Fibroblast of peridontal ligament (primary cell): ENCODE results near the gene KCNN2.
"Not testable (repeated sequence)": the region's sequence is repeated elsewhere in the genome, so short reads cannot be mapped to it uniquely, and the experiment has no call there.

Source experiments
- DNase-seq: peaks from one replicate; pipeline ENCODE4 v3.0.0-alpha.2; 2010; ENCODE audit errors: extremely low read depth

KCNN2 gene

DNA sequence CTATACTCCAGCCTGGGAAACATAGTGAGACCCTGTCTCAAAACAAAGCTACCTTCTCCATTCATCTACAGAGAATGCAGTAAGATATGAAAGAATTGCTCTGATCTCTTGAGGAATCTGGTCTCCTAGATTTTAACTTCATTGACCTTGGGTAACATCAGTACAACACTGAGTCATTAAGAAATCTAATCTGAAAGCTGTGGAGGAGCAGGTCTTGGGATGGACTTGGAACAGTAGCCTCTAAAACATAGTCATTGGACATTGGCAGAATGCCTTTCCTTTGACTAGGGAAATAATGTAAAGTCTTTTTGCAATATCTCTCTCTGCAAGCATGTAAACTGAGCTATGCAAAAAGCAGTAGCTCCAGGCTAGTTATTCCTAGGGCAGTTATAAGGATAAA lies 58.1 kb downstream of the KCNN2 start:
- DNase-seq = peak; percentile 93

DNA sequence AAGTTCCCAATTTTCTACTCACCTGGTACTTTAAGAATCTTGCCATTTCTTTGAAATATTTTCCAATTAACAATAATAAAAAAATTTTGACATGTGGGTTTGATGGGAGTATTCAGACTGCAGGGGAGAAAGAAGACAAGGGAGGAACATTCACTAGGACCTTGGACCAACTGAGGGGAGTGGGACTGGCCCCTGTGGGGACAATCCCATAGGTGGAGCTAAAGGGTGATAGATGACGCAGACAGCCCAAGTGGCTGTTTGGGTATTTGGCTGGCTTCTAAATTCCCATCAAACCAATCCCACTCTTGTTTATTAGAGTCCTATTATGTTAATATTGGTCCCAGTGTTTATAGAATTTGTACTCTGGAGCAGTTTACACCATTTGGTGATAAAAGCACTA lies 65.3 kb downstream of the KCNN2 start:
- no peak for DNase-seq

DNA sequence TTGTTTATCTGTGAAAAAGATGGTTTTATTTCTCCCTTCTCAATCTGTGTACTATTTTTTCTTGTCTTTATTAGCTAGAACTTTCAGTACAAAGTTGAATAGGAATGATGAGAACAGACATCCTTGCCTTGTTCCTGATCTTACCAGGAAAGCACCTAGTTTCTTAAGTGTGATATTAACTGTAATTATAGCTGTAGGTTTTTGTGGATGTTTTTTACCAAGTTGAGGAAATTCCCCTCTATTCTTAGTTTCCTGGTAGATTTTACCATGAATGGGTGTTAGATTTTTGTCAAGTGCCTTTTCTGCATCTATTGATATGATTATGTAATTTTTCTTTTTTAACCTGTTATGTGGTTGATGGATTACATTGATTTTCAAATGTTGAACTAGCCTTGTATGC lies 68.7 kb downstream of the KCNN2 start:
- DNase-seq = no peak

DNA sequence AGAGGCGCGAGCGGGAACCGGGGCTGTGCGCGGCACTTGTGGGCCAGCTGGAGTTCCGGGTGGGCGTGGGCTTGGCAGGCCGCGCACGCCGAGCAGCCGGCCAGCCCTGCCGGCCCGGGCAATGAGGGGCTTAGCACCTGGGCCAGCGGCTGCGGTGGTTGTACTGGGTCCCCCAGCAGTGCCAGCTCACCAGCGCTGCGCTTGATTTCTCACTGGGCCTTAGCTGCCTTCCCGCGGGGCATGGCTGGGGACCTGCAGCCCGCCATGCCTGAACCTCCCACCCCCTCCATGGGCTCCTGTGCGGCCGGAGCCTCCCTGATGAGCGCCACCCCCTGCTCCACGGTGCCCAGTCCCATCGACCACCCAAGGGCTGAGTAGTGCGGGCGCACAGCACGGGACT lies 70.8 kb downstream of the KCNN2 start:
- not testable (repeated sequence) for DNase-seq

DNA sequence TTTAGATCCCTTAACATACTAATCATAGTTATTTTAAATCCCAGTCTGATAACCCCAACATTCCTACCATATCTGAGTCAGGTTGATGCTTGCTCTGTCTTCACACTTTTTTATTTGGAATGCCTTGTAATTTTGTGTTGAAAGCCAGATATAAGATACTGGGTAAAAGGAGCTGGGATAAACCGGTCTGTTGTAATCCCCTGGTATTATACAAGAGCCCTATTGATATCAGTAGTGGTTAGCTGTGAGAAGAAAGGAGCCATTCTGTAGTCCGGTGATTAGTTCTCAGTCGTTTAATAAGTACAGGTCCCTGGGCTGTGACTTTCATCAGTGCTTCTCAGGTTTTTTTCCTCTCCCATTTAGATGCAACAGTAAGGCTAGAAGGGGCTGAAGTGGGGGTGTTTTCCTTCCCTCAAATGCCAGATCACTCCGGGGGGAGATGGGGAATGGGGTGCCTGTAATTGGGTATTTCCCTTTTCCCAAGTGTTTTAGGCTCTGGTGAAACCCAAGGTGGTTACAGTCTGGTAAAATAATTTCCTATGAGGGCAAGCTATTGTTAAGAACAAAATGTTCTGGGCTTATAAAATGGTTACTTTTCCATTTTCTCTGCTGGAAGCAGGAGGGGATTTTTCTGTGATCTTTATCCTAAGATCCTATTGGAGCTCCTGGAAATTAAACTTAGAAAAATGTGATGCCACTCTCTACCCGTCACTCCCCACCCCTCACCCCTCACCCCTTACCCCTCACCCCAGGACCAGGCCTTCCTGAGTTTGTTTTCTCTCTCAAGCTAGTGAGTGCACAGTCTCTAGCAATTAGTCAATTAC lies 72.7 kb downstream of the KCNN2 start:
- DNase-seq = no peak

DNA sequence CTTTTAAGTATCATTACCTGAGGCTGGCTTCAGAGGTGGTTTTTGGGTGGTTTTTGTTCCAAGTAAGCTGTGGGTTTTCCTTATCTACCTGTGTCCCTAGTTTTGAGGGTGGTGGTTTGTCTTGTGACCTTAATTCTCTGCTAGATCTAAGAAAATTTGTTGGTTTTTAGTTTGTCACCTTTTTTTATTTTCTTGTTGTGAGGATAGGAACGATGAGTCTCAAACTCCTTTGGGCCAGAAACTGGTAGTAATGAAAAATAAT lies 73.3 kb downstream of the KCNN2 start:
- no peak for DNase-seq

DNA sequence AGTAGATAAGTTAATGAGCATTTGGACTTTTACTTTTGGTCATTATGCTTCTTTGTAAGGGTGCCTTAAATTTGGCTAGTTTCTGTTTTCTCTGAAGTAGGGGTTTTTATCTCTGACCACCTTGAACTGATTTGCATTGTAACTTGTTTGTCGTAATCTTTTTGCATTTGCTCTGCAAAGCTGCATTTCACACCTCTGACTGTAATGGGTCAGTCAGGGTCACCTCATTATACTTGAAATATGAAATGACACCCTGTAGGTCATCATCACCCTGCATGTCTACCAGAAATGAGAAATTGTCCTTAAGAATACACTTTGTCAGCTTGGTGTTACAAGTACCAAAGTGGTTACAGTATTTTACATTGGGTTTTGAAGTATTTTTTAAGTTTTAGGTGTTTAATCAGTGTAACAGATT lies 74.0 kb downstream of the KCNN2 start:
- DNase-seq = no peak

DNA sequence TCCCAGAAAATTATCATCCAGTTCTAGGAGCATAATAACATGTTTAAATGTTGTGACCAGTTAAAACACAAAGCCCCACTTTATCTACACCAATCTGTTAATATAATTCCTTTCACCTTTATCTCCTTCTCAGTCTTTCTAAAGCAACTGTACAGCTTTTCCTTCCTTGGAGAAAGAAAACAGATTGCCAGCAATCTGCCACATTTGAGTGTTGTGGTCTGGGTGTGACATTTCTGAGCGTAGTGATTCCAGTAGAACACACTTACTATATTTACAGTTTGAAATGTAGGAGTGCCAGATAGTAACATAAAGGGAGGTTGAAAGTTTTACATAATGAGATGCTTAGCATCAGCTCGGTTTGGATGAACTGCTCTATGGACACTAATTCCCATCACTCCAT lies 76.1 kb downstream of the KCNN2 start:
- DNase-seq = no peak

DNA sequence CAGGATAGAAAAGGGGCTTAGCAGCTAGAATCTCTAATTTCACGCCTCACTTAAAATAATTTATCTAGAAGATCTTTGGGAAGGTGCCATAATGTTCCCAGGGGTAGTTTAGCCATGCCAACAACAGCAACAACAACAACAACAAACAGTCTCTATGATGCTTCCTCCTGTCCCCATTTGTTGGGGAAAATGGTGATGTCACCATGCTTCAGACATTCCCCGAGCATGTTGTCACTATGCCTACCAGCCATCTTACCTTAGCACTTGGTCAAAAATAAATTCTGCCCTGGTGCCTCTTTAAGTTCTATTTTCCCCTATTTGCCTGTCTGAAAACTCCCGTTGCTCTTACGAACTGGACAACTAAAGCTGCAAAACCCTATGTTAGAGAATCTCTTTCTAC lies 76.6 kb downstream of the KCNN2 start:
- no peak for DNase-seq

DNA sequence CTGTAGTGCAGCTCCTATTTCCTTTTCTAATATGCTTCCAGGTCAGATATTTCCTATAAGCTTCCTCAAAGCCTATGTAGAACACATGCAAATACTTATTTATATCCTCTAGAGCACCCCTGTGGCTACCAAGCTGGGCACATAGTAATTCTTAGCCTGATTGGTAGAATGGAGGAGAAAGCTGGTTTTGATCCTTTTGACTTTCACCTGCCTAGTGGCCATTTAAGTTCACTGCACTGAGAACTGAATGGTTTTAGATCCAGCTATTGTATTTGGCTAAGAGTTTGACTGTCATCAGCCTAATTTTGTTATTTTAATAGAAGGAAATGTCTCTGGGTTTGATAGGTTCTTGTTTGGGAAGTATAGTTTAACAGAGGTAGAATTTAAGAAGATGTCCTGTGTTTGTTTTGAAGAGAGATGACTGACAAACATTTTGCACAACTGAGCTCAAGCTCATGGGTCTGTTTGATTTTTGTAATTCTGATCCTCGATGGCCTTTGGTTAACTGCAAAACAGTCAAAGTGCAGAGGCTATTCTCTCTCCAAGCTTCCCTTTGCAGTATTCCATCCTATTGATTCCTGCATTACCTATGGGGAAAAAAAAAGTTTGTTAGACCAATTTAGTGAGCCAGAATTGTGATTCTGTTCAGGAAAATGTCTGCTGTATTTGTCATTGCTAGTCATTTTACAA lies 85.4 kb downstream of the KCNN2 start:
- peak; percentile 5 for DNase-seq

DNA sequence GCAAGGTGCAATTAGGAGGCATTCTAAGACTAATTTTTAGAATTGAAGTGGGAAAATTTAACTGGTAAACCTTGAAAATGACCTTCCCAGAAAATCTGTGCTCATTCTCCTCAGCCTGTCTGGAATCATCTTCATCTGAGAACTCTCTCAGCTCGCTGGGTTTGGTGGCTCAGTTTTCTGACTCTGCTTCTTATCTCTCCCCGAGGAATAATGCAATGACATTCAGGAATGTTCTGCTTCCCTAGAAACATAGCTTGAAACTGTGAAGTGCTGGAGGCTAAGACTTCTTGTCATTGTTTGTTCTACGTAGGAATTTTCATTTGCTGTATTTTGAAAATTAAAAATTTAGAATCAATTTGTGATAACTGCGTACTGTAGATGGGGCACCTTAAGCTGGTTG lies 86.6 kb downstream of the KCNN2 start:
- no peak for DNase-seq

DNA sequence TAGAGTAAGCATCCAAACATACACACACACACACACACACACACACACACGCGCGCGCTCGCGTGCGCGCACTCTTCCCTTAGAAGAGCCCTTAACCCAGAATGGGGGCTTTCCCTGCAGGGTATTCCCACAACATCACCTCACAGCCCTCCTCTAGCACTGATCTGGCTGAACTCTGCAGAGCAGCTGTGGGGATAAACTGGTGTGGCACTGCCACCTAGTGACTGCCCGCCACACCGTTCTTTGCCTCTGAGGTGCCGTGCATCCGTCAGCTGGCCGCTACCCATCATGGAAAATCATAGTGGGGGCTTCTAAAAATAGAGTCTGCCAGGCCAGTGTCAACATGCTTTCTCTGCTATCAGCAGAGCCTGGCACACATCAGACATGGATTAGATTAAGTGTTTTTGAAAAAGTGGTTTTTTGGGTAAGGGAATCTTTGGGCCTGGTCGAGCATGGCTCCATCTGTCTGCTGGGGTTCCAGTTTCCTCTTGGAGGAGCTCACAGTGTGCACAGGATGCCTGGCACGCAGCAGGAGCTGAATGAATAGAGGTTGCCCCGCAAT lies 88.1 kb downstream of the KCNN2 start:
- peak; percentile 56 for DNase-seq

DNA sequence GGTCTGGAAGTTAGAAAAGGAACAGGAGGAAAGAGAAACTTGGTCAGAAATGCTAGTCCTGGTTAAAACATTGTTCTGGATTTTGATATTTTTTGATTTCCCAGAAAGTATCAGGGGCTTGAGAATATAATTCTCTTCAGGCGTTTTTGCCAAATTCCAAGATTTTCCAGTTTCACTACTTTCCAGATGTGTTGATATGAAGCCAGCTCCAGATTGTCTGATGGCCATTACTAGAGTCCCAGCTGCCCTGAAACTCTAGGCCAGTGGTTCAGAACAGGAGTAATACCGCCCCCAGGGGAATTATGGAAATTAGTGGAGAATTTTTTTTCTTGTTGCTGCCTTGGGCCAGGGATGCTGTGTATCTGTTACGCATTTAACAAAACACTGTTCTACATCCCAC lies 88.6 kb downstream of the KCNN2 start:
- peak; percentile 45 for DNase-seq

DNA sequence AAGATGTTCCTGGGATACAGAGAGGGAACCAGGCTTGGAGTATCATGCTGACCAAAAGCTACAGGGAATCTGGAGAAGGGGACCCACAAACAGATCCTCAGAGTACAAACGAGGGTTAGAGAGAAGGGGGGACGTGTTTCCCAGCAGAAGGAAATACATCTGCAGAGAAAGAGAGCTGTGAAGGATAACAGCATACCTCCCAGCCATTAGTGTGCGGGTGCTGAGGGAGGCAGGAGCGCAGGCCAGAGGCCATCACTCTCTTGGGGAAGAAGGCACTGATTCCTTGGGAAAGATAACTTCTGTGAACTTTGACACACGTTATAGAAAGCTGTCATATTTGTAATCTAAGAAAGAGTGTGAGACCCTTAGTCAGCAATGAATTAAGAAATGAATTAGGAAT lies 96.9 kb downstream of the KCNN2 start:
- no peak for DNase-seq

DNA sequence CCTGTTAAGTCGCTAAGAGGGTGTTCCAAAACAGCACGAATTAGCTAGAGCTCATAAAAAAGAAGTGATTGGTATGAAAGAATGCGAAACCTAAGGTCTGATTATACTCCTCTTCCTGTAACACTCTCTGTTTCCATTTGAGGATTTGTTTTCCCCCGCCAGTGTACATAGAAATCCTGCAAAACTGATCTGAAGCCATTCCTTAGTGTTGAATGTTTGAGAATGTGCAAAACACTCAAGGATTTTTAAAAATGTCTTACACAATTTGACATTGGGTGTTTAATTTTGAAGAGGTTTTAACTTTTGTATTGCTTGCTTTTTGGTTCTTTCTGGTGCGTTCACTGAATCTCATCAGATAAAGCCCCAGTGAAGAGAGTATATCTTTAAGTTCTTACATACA lies 105.3 kb downstream of the KCNN2 start:
- DNase-seq = no peak

DNA sequence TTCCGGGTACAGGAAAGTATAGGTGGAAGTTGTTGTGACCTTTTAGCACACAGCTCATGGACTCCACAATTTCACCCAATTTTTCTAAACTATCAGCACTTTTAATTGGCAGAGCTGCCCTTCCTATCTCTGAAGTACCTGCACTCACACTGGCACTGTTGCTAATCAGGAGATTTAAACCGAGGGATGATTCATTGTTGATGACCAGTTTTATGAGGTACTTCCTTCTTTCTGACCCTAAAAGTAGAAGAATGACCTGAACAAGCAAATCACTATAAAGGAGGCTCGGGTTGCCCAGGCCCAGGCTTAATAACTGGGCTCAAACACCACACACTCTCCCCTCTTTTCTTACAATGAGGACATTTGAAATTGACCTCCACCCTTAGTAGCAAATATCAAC lies 105.9 kb downstream of the KCNN2 start:
- no peak for DNase-seq

DNA sequence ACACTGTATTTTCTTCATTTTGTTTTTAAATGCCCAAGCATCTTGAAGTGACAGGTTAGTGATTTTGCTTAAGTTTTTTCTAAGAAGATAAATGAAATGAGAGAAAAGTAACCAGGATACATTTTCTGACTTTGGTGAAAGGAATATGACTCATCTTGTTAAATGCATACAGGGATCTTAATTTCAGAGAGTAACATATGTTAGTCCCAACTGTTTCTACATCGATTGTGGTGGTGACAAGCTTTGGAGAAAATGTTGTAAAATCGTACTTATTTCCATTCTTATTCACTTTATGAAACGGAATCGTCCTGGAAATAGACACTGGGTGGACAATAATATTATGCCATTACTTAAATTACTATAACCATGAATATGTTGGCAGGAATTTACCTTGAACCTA lies 107.5 kb downstream of the KCNN2 start:
- DNase-seq = no peak

DNA sequence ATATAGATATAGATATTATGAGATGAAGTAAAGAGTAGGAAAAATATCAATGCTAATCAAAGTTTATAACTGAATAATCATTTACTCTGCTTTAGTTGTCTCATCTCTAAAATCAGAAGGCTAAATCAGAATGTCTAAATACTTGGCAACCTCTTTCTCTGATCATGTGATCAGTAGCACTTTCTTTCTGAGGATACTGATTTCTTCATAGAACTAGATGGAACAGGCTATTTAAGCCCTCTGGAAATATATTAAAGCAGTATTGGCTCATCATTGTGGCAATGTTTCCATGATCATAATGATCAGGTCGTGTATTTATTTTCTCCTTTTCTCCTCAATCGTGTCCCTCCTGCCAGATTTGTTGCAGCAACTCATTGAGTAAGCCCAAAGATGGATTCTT lies 109.7 kb downstream of the KCNN2 start:
- no peak for DNase-seq

DNA sequence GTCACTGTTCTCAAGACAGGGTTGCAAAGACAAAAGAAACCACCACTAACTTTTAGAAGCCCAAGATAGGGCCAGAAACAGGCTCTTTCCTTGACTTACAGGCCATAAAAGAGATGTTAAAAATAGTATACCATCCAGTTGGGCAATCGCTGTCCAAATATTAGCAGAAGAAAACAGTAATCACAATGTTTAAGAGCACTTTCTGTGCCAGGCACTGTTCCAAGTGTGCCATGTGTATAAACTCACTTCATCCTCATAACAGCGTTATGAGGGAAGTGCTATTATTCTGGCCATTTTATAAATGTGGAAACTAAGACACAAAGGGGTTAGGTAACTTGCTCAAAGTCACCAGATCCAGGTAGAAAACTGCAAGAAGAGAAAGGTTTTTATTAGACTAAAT lies 111.7 kb downstream of the KCNN2 start:
- DNase-seq = no peak

DNA sequence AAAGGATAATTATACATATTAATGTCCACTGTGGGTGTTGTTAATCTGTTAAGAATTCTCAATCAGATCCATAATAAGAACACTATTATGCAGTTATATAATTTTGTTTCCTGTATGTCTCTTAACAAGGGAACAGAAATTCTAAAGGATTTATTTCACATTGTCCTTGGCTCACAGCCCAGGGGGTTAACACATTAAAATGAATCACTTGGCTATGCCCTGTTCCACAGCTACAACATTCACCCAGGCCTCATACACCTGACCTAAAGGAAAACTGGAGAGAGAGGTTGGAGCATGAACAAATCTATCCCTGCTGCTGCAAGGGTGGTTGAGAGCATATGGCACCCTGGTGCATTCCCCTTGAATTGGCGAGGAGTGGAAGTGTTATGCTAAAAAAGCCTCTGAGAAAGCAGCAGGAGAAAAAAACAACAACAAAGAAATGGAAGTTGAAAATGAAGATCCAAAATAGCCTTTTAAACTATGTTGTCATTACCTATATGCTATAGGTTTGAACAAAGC lies 116.0 kb downstream of the KCNN2 start:
- no peak for DNase-seq

DNA sequence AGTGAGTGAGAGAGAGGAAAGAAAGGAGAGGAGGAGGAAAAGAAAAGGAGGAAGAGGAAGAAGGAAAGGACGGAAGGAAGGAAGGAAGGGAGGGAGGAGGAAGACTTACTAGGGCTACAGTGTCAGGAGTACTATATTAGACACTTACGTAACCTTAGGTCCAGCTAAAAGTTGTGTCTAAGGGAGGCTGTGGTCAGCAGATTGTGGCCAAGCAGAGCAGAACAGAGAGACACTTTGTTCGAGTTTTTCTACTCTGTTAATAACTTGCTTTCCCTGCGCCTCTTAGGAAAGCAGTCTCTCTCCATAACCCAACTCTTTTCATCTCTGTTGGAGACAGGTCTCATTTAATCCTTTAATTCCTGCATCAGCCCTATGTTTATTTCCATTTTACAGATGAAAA lies 138.9 kb downstream of the KCNN2 start:
- DNase-seq = no peak

DNA sequence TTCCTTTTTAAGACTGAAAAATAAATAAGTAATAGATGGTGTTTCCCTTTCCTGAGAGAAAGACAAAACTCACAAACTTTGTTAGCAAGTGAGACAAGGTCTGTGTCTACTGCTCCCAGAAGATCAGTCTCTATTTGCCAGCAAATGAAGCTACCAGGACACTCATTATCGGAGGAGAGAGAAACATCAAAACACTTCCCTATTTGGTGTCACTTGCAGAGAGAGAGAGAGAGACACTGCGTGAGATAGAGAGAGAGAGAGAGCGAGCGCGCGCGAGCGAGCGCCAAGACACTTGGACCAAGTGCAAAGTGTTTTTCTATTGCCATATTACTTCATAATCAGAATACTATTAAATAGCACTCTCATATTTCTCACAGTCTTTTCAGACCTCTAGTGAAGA lies 142.7 kb downstream of the KCNN2 start:
- DNase-seq = no peak

DNA sequence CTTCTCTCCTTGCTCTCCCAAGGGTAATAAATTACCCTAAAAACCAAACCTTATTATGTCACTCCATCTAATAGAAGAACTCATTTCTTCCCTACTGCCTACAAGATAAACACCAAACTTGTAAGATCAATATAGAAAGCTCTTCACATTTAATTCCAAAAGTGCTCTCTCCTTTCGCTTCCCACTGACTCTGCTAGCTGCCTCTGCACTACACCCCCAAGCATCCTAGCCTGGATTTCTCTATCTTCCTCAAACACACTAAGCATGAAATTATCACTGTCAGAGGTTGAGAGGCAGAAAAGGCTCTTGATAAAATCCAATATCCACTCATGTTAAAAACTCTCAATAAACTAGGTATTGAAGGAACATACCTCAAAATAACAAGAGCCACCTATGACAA lies 162.4 kb downstream of the KCNN2 start:
- DNase-seq = no peak
